Chondrocyte (in vitro differentiated cells): ENCODE measurements around the gene NSG2. TPM values are rescaled to one million over a fixed set of nuclear protein-coding genes. Genes with fewer than 3 reads are reported as not detected.
"Not testable (repeated sequence)": the region's sequence is repeated elsewhere in the genome, so short reads cannot be mapped to it uniquely, and the experiment has no call there.

Source experiments
- DNase-seq: peaks from one replicate; pipeline ENCODE4 v3.0.0; 2021; ENCODE audit warnings: mixed read lengths, low spot score
- H3K27ac Mint-ChIP-seq: one replicate; pipeline ENCODE4 v1.8.0; 2021; ENCODE audit warnings: mild to moderate bottlenecking, moderate library complexity, mixed read lengths; ENCODE audit not compliant: unreplicated experiment
- H3K27me3 Mint-ChIP-seq: 2 replicates; pipeline ENCODE4 v1.8.0; 2021; ENCODE audit warnings: low read depth, mixed read lengths
- H3K36me3 Mint-ChIP-seq: 2 replicates; pipeline ENCODE4 v1.8.0; 2021; ENCODE audit warnings: low read depth, mixed read lengths
- H3K4me1 Mint-ChIP-seq: 2 replicates; pipeline ENCODE4 v1.8.0; 2021; ENCODE audit warnings: low read depth, mild to moderate bottlenecking, mixed read lengths
- H3K4me3 Mint-ChIP-seq: one replicate; pipeline ENCODE4 v1.8.0; 2021; ENCODE audit warnings: mild to moderate bottlenecking, moderate library complexity, mixed read lengths; ENCODE audit not compliant: unreplicated experiment
- H3K9me3 Mint-ChIP-seq: 2 replicates; pipeline ENCODE4 v1.8.0; 2021; ENCODE audit warnings: low read depth, mixed read lengths
- total RNA-seq: library from RNA; stranded (reverse); gene quantifications from 3 replicates; pipeline ENCODE4 v1.2.1, GENCODE V29; 2021
- TF ChIP-seq, protein P1 (sequence below): fragments of 200-600 bp; sonication (generic); IDR thresholded peaks from 2 replicates; pipeline ENCODE4 v1.5.0; 2021; ENCODE audit warnings: antibody characterized with exemption, mild to moderate bottlenecking, moderate library complexity

NSG2 gene
- total RNA-seq, 1 donor from 2014 or later: not detected

DNA sequence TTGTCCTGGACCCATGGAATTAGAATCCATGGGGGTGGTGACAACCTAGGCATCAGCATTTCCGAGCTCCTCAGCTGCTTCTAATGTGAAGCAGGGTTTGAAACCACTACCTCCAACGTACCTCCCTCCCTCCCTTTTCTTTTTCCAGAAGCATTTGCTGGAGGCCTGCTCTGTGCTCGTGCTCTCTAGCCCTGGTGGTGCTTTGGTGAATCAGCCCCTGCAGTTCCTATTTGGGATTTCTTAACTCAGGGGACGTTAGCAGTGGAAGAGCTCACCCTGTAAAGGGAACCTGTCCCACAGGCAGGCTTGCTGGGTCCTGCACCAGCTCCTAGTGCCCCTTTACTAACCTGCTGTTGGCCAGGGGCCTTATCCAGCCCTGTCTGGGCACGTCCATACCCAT lies 55.0 kb downstream of the NSG2 start:
- Mint-ChIP-seq H3K36me3 (no peaks in the 10 kb centered on the region), H3K9me3 (no peaks in the 10 kb centered on the region), H3K4me3 (no peak overlapping the region), H3K4me1 (no peaks in the 10 kb centered on the region), H3K27me3 (peaks cover 6% of the 10 kb centered on the region), H3K27ac (no peak overlapping the region)
- no peak for DNase-seq
- TF ChIP-seq, protein P1, sequence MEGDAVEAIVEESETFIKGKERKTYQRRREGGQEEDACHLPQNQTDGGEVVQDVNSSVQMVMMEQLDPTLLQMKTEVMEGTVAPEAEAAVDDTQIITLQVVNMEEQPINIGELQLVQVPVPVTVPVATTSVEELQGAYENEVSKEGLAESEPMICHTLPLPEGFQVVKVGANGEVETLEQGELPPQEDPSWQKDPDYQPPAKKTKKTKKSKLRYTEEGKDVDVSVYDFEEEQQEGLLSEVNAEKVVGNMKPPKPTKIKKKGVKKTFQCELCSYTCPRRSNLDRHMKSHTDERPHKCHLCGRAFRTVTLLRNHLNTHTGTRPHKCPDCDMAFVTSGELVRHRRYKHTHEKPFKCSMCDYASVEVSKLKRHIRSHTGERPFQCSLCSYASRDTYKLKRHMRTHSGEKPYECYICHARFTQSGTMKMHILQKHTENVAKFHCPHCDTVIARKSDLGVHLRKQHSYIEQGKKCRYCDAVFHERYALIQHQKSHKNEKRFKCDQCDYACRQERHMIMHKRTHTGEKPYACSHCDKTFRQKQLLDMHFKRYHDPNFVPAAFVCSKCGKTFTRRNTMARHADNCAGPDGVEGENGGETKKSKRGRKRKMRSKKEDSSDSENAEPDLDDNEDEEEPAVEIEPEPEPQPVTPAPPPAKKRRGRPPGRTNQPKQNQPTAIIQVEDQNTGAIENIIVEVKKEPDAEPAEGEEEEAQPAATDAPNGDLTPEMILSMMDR: no peak

GRCh38 chr5:174101195-174101730 lies 55.8 kb downstream of the NSG2 start:
- H3K4me3 Mint-ChIP-seq: no peak overlapping the region
- H3K27me3 Mint-ChIP-seq: peaks cover 6% of the 10 kb centered on the region
- H3K4me1 Mint-ChIP-seq: no peaks in the 10 kb centered on the region
- TF ChIP-seq, protein P1: no peak
- no peak overlapping the region for H3K27ac Mint-ChIP-seq
- no peaks in the 10 kb centered on the region for H3K9me3 Mint-ChIP-seq
- no peaks in the 10 kb centered on the region for H3K36me3 Mint-ChIP-seq
- DNase-seq: no peak

- not testable (repeated sequence) for H3K27me3 Mint-ChIP-seq, H3K36me3 Mint-ChIP-seq, H3K9me3 Mint-ChIP-seq, H3K4me1 Mint-ChIP-seq, H3K27ac Mint-ChIP-seq, DNase-seq, H3K4me3 Mint-ChIP-seq
Observed at GRCh38 chr5:174102574-174102973, 57.1 kb downstream of the NSG2 start.

GRCh38 chr5:174106997-174107655 lies 61.6 kb downstream of the NSG2 start:
- no peak for DNase-seq
- Mint-ChIP-seq H3K9me3 (no peaks in the 10 kb centered on the region), H3K4me1 (no peaks in the 10 kb centered on the region), H3K27ac (no peak overlapping the region), H3K36me3 (no peaks in the 10 kb centered on the region), H3K27me3 (peaks cover 16% of the 10 kb centered on the region), H3K4me3 (no peak overlapping the region)
- TF ChIP-seq, protein P1: no peak

DNA sequence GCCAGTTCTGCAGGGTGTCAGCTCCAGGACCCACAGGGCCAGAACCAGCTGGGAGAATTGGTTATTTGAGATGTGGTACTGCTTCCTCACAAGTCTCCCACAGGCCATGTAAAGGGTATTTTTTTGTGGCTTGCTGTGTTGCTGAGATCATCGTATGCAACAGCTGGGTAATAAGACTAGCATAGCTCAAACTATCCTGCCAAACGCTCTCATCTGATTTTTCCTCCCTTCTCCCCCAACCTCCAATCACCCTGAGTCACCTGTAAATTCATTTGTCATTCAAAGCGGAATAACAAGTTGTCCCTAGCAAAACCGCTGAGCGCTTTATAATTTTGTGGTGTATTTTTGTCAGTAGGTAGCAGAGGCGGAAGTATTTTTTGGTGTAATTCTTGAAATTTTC lies 63.2 kb downstream of the NSG2 start:
- Mint-ChIP-seq H3K4me1 (no peaks in the 10 kb centered on the region), H3K36me3 (no peaks in the 10 kb centered on the region), H3K27me3 (peaks cover 17% of the 10 kb centered on the region), H3K27ac (no peak overlapping the region), H3K4me3 (no peak overlapping the region), H3K9me3 (no peaks in the 10 kb centered on the region)
- TF ChIP-seq, protein P1: no peak
- DNase-seq: no peak
